NCI-H226 (cell line): ENCODE measurements around the gene AUTS2.

Source experiments
- DNase-seq: peaks from one replicate; pipeline ENCODE4 v3.0.0-alpha.2; 2015

Gene AUTS2

GRCh38 chr7:70545214-70545613 is 946.9 kb downstream of the AUTS2 start:
- no peak for DNase-seq

- DNase-seq: no peak
Measured at GRCh38 chr7:70552141-70552540, 953.9 kb downstream of the AUTS2 start.

DNA sequence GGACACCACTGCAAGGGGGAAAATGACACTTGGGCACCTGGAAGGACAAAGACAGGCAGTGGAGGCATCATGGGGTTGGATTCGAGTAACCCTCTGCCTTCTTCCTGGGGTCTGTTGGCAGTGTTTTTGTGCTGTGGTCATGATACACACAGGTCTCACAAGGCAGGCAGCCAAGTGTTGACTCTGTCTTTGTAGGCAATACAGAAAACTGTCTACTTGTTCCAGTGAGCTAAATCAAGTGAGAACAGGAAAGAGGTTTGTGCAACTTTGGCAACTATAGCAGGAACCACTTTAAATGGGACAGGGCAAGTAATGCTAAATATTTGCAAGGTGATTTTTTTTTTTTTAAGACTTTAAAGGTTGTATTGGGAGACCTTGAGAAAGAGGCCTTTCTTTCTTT is 955.1 kb downstream of the AUTS2 start:
- no peak for DNase-seq

DNA sequence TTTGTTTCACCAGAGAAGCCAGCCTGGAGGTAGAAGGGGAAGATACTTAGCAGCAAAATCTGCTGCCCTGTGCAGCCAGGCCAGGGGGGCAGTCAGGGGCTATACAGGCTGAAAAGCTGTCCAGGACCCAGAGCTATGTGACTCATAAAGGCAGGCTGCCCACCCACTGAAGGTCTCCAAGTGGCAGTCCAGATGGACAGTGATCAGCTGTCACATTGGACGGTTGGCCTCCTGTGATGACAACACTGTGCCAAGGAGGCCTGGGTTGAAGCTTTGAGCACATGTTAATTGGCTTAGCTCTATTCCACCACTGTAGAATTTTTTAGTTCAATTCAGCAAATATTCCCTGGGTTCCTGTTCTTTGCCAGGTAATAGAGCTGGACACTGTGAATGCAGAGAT is 956.4 kb downstream of the AUTS2 start:
- no peak for DNase-seq

- no peak for DNase-seq
Measured at GRCh38 chr7:70556761-70557160, 958.5 kb downstream of the AUTS2 start.

DNA sequence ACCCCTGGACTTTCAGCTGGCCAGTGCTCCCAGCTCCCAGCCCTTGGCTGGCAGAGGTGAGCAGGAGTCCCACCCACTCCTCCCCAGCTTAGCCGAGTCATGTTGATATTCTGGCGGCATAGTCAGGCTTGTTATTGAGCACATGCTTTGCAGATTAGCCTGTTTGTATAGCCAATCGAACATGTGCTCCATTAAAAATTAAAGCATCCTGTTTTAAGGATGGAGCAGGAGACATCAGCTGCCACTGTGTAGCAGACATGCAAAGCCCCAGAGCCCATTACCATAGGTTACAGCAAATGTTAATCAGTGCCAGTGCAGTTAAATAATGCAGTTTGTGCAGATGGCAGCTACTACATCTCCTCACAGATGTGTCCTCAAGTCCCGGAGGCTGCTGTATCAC is 959.1 kb downstream of the AUTS2 start:
- DNase-seq: no peak

GRCh38 chr7:70559815-70560214 is 961.5 kb downstream of the AUTS2 start:
- DNase-seq: no peak

DNA sequence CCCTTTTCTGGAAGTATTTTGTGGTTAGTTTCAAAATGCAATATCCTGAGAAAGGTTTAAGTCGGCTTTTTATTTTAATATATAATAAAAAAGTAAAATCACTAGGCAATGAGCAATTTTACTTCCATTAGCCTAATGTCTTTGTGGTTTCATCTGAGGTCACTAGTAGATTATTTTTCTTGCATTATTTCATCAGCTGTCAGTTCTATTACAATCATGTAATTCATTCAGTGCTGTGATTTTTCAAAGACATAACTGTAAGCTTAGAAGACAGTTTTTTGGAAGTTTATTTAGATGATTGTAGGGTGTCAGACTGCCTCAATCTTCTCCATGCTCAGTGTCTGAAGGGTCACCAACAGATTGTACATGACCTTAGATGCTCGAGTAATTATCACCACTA is 965.7 kb downstream of the AUTS2 start:
- DNase-seq: no peak

GRCh38 chr7:70565721-70566370 is 967.6 kb downstream of the AUTS2 start:
- no peak for DNase-seq

DNA sequence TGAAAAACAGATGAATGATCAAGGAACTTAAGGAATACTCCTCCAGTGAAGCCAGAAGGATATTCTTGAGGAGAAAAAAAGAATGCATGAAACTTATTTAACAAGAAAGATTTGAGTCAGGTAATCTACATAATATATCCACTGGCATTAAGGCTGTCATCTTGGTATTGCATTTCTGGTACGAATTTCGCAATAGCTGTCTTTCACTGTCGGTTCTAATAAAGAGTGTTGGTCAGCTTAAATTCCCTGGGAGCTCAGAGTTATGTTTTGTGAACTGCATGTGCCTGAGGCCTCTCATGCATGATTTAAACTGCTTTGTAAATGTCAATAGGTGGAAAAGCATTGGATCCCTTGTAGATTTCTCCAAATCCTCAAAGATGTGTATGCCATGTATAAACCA is 968.4 kb downstream of the AUTS2 start:
- peak; percentile 20 for DNase-seq

GRCh38 chr7:70568674-70569334 is 970.5 kb downstream of the AUTS2 start:
- DNase-seq: no peak

DNA sequence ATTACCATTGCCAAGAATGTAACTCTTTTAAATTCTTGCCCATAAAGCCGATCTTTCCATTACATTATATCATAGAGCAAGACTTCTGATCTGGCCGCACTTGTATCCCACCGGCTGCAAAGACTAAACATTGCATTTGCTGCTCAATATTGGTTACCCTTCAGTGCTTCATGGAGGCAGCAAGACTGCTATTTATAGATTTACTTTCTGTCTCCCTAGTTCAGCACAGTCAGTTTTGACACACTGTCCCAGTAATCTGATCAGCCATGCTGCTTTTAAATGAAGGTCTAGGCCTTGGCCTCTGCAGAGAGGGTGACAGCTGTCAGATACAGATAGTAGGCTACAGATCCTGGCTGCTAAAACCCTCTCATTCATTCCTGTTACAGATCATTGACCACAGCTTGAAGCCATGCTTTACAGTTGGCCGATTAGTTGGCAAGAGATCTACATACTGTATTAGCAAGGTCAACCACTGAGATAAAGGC is 971.1 kb downstream of the AUTS2 start:
- no peak for DNase-seq

DNA sequence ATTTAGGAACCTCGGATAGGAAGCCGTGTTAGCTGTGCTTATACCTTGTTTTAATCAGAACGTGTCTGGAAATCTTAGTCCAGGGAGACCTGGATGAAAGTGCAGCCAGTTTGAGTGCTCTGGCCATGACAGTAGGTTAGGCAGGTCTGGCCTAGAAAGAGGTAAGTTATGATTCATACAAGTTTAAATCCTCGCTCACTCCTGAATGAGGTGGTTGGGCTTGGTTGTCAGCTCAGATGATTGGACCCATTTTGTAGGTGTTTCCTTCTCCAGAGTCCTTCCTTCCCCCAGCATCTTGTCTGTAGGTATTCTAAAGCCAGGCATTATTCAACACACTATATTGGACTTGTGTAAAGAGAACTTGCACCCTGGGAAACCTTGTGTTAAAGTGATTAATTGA is 971.8 kb downstream of the AUTS2 start:
- DNase-seq: no peak

GRCh38 chr7:70570961-70571360 is 972.7 kb downstream of the AUTS2 start:
- DNase-seq: no peak

- DNase-seq: peak; percentile 51
Measured at GRCh38 chr7:70571403-70571934, 973.2 kb downstream of the AUTS2 start.

GRCh38 chr7:70571961-70572360 is 973.7 kb downstream of the AUTS2 start:
- no peak for DNase-seq

DNA sequence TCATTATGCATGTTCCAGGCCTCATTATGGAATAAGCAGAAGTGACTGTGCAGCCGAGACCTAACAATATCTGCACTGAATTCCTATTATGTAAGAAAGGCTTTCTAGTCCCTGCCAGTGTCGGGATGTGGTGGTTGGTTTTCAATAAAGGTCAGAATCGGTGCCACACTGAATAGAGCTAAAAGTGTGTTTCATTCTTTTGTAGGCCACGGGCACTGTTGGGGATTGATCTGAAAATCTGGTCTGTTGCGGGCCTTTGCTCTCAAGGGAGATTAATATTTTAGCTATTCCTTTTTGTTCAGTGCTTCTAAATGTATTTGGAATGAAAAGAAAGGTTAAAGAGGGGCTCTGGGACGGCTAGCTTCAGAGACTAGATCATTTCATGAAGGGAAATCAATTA is 974.3 kb downstream of the AUTS2 start:
- DNase-seq: no peak

GRCh38 chr7:70573071-70573661 is 974.9 kb downstream of the AUTS2 start:
- no peak for DNase-seq

GRCh38 chr7:70573696-70574095 is 975.4 kb downstream of the AUTS2 start:
- no peak for DNase-seq

DNA sequence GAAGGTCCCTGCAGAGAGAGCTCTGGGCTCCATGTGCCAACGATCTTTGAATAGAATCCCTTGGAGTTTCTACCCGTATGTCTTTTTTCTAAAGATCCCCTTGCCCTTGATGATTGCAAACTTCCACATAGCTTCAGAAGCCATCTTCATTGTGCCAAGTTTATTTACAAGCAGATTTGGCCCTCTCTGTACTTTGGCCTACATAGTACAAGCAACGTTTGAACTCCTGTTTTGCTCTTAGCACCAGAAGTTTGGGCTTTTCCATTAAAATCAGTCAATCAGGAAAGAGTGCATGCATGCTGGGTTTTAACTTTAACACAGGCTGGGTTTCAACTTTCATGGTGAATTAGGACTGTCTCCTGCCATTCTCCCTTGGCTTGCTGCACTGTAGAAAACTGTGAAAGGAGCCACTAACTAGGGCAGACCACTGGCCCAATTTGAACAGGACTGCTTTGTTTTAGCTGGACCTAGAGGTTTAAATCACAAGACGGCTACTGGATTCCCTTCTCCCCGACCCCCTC is 976.1 kb downstream of the AUTS2 start:
- DNase-seq: no peak

- peak; percentile 10 for DNase-seq
Measured at GRCh38 chr7:70574970-70575799, 976.9 kb downstream of the AUTS2 start.

GRCh38 chr7:70577078-70577477 is 978.8 kb downstream of the AUTS2 start:
- DNase-seq: no peak

- DNase-seq: no peak
Measured at GRCh38 chr7:70578131-70578530, 979.9 kb downstream of the AUTS2 start.
